HG03460 (cell line): ENCODE results near the gene C1QTNF12.

Experiments used
- ATAC-seq: cut with Tn5 transposase; IDR thresholded peaks from one replicate; pipeline ENCODE4 v1.9.1; 2021; ENCODE audit not compliant: unreplicated experiment

The C1QTNF12 gene

DNA sequence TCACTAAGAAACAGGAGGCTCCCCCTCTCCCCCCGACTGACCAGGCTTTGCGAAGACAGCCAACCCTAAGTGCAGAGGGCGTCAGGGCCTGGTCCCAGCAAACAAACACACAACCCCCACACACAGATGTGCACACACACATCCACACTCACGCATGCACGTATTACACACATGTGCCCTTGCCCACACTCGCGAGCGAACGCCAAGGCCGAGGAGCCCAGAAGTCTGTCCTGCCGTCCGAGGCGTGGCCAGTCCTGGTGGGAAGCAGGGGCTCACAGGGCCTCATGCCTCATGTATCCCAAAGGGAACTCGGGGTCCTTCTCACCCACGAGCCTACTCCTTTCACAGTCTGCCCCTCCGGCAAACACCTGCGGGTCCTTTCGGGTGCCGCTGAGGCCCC lies 16.8 kb downstream of the C1QTNF12 start:
- no peak for ATAC-seq

DNA sequence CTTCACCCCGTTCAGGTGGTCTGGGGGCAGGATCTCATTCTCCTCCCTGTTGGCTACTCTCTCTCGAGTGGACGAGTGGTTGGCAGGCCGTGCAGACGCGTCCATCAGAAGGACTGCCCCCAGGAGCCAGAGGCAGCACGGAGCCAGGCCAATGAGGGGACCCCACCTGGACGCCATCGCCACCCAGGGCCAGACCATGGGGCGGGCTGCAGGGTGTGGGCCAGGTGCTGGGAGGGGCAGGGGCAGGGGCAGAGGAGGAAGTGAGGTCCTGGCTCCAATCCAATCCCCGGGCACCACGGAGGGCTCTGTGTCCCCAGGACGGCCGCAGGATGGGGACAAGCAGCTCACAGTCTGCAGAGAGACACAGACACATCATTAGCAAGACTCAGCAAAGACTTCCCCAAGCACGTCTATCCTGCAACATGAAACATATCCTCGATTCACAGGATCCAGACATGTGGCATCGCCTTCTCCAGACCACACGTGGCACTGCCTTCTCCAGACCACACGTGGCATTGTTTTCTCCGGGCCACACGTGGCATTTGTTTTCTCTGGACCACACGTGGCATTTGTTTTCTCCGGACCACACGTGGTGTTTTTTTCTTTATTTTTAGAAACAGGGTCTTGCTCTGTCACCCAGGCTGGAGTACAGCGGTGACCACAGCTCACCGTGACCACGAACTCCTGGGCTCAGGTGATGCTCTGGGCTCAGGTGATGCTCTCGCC lies 17.8 kb downstream of the C1QTNF12 start:
- no peak for ATAC-seq

DNA sequence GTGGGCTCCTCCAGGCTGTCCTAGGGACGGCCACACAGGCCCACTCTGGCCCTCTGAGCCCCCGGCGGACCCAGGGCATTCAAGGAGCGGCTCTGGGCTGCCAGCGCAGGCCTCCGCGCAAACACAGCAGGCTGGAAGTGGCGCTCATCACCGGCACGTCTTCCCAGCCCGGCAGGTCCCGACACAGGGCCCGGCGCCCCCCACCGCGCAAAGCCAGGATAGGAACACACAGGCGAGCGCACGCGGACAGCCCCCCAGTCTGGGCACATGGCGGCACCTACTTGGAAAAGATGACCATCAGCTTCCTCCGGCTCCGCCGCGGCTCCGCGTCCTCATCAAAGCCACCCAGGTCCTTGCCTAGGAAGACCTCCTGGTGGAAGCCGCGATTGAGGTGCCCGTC lies 18.3 kb downstream of the C1QTNF12 start:
- no peak for ATAC-seq

DNA sequence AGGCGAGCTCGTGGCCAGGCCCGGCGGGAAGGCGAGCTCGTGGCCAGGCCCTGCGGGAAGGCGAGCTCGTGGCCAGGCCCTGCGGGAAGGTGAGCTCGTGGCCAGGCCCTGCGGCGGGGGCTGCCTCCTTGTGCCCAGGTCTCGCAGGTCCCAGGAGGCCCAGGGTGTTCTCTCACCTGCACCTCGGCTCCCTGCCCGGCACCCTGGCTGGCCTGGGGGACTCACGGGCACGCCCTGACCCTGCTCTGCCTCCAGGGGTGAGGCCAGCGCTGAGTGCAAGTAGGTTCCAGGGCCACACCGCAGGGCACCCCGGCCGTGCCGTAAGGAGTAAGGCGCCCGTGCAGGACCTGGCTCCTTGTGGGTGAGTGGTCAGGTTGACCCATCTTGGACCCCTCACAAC lies 19.1 kb downstream of the C1QTNF12 start:
- no peak for ATAC-seq

DNA sequence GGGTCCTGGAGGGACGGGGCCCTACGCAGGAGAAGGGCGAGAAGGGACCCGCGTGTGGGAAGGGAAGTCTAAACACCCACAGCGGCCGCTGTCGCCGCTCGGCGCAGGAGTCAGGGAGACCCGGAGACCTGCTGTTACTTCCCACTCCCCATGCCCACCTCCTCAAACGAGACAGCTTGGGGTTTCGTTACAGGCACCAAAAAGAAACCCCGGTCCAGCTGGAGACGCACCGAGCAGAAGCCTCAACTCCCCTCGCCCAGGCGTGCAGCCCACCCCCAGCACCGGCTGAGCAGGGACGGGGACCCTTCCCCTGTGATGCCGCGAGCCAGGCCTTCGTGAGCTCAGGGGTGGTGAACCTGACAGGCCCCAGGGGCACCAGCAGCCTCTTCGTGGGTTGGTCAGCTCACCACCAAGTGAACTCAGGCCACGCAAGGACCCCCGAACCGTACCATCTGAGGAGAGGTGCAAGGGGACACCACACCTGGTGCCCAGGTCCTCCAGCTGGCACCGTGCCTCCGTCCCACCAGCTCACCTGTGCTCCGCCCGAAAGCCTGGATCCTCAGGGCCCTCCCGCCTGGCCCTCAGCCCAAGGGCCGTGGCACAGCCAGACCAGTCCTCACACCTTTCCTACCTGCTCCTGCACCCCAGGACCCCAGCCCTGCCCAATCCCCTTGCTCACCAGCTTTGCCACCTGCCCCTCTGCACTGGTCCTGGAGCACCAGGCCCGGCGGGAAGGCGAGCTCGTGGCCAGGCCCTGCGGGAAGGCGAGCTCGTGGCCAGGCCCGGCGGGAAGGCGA lies 19.8 kb downstream of the C1QTNF12 start:
- no peak for ATAC-seq

DNA sequence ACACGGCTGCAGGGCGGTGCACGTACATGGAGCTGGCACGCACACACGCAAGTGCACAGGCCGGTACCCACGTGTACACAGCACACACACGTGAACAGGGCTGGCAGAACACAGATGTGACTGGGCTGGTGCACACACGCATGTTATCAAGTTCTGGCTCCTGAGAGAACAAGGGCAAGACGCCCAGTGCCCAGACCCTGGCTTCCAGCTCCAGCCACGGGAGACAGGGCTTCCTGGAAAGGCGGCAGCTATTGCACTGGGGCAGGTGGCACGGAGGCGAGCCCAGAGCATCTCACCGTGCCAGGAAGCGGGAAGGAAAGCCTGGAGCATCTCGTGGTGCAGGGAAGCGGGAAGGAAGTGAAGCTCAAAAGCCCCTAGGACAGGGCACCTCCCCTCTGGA lies 20.6 kb downstream of the C1QTNF12 start:
- no peak for ATAC-seq

DNA sequence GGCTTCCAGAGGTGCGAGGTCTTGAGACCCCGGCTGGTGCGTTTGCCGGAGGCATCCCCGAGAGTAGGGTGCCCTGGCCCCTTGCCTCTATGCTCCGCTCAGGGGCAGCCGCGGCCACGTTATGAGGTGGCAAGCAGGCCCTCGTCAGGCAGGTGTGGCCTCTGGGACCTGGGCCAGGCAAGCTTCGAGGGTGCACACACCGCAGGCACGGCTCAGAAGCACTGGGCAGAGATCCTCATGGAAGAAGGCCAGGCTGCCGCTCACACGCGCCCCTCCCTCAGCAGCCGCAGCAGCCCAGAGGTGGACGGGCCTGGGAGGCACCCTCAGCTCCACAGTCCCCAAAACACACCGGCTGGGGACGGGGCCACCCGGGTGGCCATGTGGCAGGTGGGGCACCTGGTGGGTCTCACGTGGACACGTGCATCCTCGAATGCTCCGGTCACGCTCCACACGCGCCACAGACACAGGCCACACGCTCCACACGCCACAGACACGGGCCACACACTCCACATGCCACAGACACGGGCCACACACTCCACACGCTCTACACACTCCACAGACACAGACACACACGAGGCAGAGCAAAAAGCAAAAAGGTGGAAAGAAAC lies 21.2 kb downstream of the C1QTNF12 start:
- ATAC-seq, result no peak

DNA sequence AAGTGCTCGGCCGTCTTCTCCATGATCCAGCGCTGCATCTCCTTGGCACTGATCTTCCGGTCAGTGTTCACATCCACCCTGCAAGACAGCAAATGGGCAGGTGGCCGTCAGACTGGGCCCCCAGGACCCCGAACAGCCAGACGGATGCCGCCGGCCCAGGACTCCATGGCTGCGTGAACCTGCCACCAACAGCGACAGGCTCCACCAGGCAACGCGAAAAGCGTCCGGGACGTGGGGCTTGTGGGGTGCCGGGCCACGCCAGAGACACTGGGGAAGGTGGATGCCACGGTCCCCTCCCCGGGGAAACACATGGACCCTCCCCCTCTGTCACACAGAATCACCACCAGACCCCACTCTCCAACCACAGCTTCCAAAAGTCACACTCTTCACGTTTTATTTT lies 22.6 kb downstream of the C1QTNF12 start:
- no peak for ATAC-seq

DNA sequence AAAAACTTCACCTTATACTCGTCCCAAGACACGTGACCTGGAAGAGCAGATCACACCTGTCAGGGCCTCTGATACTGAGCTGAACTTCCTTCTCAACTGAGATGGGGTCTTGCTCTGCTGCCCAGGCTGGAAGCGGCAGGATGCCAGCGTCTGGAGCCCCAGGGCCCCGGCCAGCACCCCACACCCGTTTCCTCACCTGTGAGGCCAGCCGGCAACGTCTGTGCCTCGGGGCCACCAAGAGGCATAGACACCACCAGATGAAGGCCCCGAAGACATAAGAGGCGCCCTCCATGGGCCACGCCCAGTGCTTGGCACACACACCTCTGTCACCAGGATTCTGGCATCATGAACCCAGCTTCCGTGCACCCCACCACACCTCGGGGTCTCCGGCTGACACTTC lies 23.2 kb downstream of the C1QTNF12 start:
- no peak for ATAC-seq

- ATAC-seq, result no peak
Measured at GRCh38 chr1:1222575-1223225, 23.8 kb downstream of the C1QTNF12 start.

- ATAC-seq, result no peak
Measured at GRCh38 chr1:1221887-1222574, 24.5 kb downstream of the C1QTNF12 start.

GRCh38 chr1:1220197-1220596 lies 26.3 kb downstream of the C1QTNF12 start:
- no peak for ATAC-seq

- no peak for ATAC-seq
Measured at GRCh38 chr1:1219341-1219740, 27.2 kb downstream of the C1QTNF12 start.

DNA sequence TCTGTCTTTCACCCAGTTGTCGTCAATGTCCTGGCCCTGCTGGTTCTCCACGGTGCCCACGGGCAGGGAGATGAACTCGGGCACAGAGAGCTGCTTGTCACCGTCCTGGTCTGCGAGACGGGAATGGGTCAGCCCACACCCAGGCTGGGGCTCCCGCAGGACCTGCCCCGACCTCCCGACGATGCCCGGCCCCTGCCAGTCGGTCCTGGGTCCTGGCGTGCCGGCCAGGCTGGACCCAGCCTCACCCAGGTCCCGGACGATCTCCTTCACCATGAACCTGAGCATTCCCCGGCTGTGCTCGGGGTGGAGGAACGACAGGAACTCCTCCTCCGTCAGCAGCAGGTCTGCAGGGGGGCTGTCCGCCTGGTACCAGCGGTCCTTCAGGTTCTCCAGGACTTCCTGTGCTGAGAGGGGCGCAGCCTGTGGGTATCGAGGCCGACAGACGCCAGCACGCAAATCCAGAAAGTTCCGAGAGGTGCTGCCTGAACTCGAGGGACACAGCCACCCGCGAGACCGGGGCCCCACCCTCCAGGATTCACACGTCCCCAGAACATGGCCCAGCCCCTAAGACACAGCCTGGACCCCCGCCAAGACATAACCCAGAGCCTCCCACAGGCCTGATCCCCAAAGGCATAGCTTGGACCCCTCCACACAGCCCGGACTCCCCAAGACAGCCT lies 27.9 kb downstream of the C1QTNF12 start:
- no peak for ATAC-seq

GRCh38 chr1:1217621-1218523 lies 28.6 kb downstream of the C1QTNF12 start:
- ATAC-seq, result no peak

- ATAC-seq, result no peak
Measured at GRCh38 chr1:1216770-1217620, 29.5 kb downstream of the C1QTNF12 start.

DNA sequence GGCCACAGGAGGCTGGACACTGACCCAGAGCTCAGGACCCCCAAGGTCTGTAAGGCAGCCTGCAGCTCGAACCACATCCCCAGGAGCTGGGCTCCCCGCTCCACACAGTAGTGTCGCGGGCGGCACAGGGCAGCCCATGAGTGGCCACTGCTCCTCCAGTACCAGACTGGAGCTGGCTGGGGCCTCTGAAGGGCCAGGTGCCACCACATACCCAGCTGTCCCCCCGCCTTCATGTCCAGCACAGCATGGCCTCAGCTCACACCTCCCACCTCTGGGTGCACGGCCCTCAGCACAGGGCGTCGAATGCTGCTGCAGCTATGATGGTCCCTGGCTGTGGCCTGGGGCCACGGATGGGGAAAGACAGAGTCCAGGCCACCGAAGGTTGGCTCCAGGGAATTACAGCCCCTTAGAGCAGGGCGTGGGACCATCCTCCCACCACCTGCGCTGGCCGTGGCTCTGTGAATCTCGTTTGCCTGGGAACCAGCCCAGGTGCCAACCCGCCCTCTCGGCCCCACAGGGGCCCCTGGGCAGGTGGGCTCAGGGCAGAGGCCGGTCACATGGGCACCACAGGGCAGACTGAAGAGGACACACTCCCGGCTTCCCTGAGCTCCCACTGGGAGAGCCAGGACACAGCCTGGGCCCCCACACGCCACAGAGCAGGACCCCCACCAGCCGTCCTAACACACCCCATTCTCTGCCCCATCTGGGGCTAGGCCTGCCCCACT lies 30.5 kb downstream of the C1QTNF12 start:
- ATAC-seq, result no peak
